Keratinocyte (primary cell): Measurements from ENCODE around the gene ZFP62. TPM values are rescaled to one million over a fixed set of nuclear protein-coding genes. Genes with fewer than 3 reads are reported as not detected.
"Not testable (repeated sequence)": the region's sequence is repeated elsewhere in the genome, so short reads cannot be mapped to it uniquely, and the experiment has no call there.

Experiments
- DNase-seq: peaks from one replicate; pipeline ENCODE4 v3.0.0-alpha.2; 2011; ENCODE audit warnings: low read depth, missing footprints, low spot score
- FAIRE-seq: peaks from 2 replicates; lab custom pipeline; 2011; peaks lifted over from hg19 to GRCh38; lab: Jason Lieb, UNC
- H2AFZ ChIP-seq: 2 replicates; pipeline ENCODE4 v1.6.0; 2012; ENCODE audit warnings: low read length, control low read depth, inconsistent platforms; ENCODE audit not compliant: control insufficient read depth
- H3K27ac ChIP-seq: 2 replicates; pipeline ENCODE4 v1.5.1; 2011; ENCODE audit warnings: low read length; ENCODE audit not compliant: control insufficient read depth, insufficient read depth
- H3K27me3 ChIP-seq: 3 replicates; pipeline ENCODE4 v1.6.0; 2011; ENCODE audit warnings: low read length; ENCODE audit not compliant: control insufficient read depth, insufficient read depth; ENCODE audit errors: extremely low read depth
- H3K36me3 ChIP-seq, 2 experiments: 2 replicates in 1 of 2; 3 replicates in 1 of 2; pipeline ENCODE4 v1.5.1; 2011; ENCODE audit warnings: low read length in 2 of 2, mild to moderate bottlenecking in 1 of 2; ENCODE audit not compliant: control insufficient read depth in 2 of 2, insufficient read depth in 2 of 2; ENCODE audit errors: extremely low read depth in 1 of 2
- H3K4me1 ChIP-seq: 3 replicates; pipeline ENCODE4 v1.5.1; 2011; ENCODE audit warnings: low read length; ENCODE audit not compliant: control insufficient read depth, insufficient read depth; ENCODE audit errors: extremely low read depth
- H3K4me2 ChIP-seq: 3 replicates; pipeline ENCODE4 v1.6.0; 2011; ENCODE audit warnings: low read depth, low read length; ENCODE audit not compliant: control insufficient read depth, insufficient read depth; ENCODE audit errors: extremely low read depth
- H3K4me3 ChIP-seq, 3 experiments: fragments of 200-600 bp in 1 of 3; sonication (generic) in 1 of 3; 2 replicates in 2 of 3; 3 replicates in 1 of 3; pipeline ENCODE4 v1.5.1; 2011 to 2016; ENCODE audit warnings: low read length in 3 of 3, mild to moderate bottlenecking in 3 of 3, control low read depth in 2 of 3, inconsistent platforms in 1 of 3, low read depth in 1 of 3, mixed read lengths in 1 of 3, mixed run types in 1 of 3, moderate library complexity in 1 of 3; ENCODE audit not compliant: control insufficient read depth in 2 of 3, insufficient read depth in 2 of 3; ENCODE audit errors: extremely low read depth in 1 of 3
- H3K79me2 ChIP-seq: 2 replicates; pipeline ENCODE4 v1.6.0; 2012; ENCODE audit warnings: low read length; ENCODE audit not compliant: control insufficient read depth, insufficient read depth
- H3K9ac ChIP-seq: 3 replicates; pipeline ENCODE4 v1.6.0; 2011; ENCODE audit warnings: low read length; ENCODE audit not compliant: control insufficient read depth, insufficient read depth; ENCODE audit errors: extremely low read depth
- H3K9me1 ChIP-seq: 3 replicates; pipeline ENCODE4 v1.6.0; 2011; ENCODE audit warnings: low read length; ENCODE audit not compliant: control insufficient read depth, insufficient read depth; ENCODE audit errors: extremely low read depth
- H3K9me3 ChIP-seq: 2 replicates; pipeline ENCODE4 v1.5.1; 2012; ENCODE audit warnings: low read depth, low read length; ENCODE audit not compliant: control insufficient read depth
- H4K20me1 ChIP-seq: 3 replicates; pipeline ENCODE4 v1.6.0; 2011; ENCODE audit warnings: low read length; ENCODE audit not compliant: control insufficient read depth, insufficient read depth; ENCODE audit errors: extremely low read depth
- CTCF ChIP-seq, 3 experiments: IDR thresholded peaks in 1 of 3; conservative IDR thresholded peaks in 1 of 3; optimal IDR thresholded peaks in 1 of 3; 2 replicates in 2 of 3; 3 replicates in 1 of 3; pipeline versions ENCODE3 to v1.5.1; 2011; ENCODE audit warnings: low read length in 3 of 3, mild to moderate bottlenecking in 3 of 3, moderate library complexity in 2 of 3, control low read depth in 1 of 3, inconsistent platforms in 1 of 3; ENCODE audit not compliant: insufficient read depth in 2 of 3; ENCODE audit errors: extremely low read depth in 1 of 3
- EZH2 ChIP-seq: IDR thresholded peaks from one replicate; pipeline ENCODE4 v1.6.1; 2012; ENCODE audit warnings: inconsistent platforms, mild to moderate bottlenecking, low read length, moderate library complexity
- dilution Hi-C: fragments of 300-500 bp; cut with MboI; formaldehyde crosslinking; loops from one replicate; pipeline ENCODE4 v1.7.0; 2020; ENCODE audit warnings: low sequenced_read_pairs; ENCODE audit not compliant: extremely low pct_ligation_motif_present
- polyA plus RNA-seq, 5 experiments: library from polyadenylated mRNA; depleted of rRNA in 3 of 5; stranded (reverse) in 3 of 5; stranded (forward) in 1 of 5; unstranded in 1 of 5; fragments of >200 nt; gene quantifications; 1 replicate in 1 of 5; 2 replicates in 3 of 5; 3 replicates in 1 of 5; pipeline versions ENCODE4 v1.2.1 to v1.2.3, GENCODE V29; 2011 to 2012; ENCODE audit warnings: missing spikeins in 2 of 5, low read depth in 1 of 5, low replicate concordance in 1 of 5

The ZFP62 gene
- polyA plus RNA-seq, 1 donor (not counting 4 experiments of a cell fraction or from before 2014, with no cell fraction given): 21.5 TPM

GRCh38 chr5:180830253-180831138 is 30.6 kb downstream of the ZFP62 start:
- dilution Hi-C loops: no loop called here
- H3K9ac ChIP-seq: peak overlapping the region; percentile 86
- H3K27me3 ChIP-seq: no peaks in the 10 kb centered on the region
- H3K27ac ChIP-seq: peak overlapping the region; percentile 76
- H3K4me1 ChIP-seq: peaks cover 31% of the 10 kb centered on the region
- DNase-seq: peak; percentile 4
- FAIRE-seq: no peak
- H3K36me3 ChIP-seq: peaks cover 0 to 8% of the 10 kb centered on the region in 2 experiments
- H3K4me2 ChIP-seq: peak overlapping the region; percentile 93
- no peaks in the 10 kb centered on the region for H4K20me1 ChIP-seq
- TF ChIP-seq CTCF (optimal IDR thresholded peaks at IDR 0.05 in 1 of 3, IDR thresholded peaks at IDR 0.05 in 1 of 3, conservative IDR thresholded peaks at IDR 0.05 in 1 of 3; ENCODE audit: extremely low read depth in 1 of 3, insufficient read depth in 2 of 3, low read length in 3 of 3) (no peak), EZH2 (no peak)
- H3K79me2 ChIP-seq: peaks cover 6% of the 10 kb centered on the region
- H3K9me3 ChIP-seq: no peaks in the 10 kb centered on the region
- peaks cover 5% of the 10 kb centered on the region for H3K9me1 ChIP-seq
- H2AFZ ChIP-seq: peak overlapping the region; percentile 78
- peak overlapping the region; percentile 62 to 72 (median 65) for H3K4me3 ChIP-seq

GRCh38 chr5:180829726-180830125 is 31.4 kb downstream of the ZFP62 start:
- Histone ChIP-seq H3K4me2 (no peak overlapping the region), H3K9me1 (peaks cover 5% of the 10 kb centered on the region), H3K9ac (no peak overlapping the region), H3K36me3 (peaks cover 0 to 3% of the 10 kb centered on the region in 2 experiments), H3K27ac (no peak overlapping the region), H3K4me1 (peaks cover 39% of the 10 kb centered on the region), H3K9me3 (no peaks in the 10 kb centered on the region), H2AFZ (no peak overlapping the region), H3K4me3 (peak overlapping the region in 1 of 3 experiments; percentile 72), H3K27me3 (no peaks in the 10 kb centered on the region), H3K79me2 (peaks cover 6% of the 10 kb centered on the region), H4K20me1 (no peaks in the 10 kb centered on the region)
- FAIRE-seq (no peak), DNase-seq (no peak)
- TF ChIP-seq EZH2 (no peak), CTCF (optimal IDR thresholded peaks at IDR 0.05 in 1 of 3, IDR thresholded peaks at IDR 0.05 in 1 of 3, conservative IDR thresholded peaks at IDR 0.05 in 1 of 3; ENCODE audit: extremely low read depth in 1 of 3, insufficient read depth in 2 of 3, low read length in 3 of 3) (no peak)
- dilution Hi-C loops: no loop called here

GRCh38 chr5:180828756-180829531 is 32.1 kb downstream of the ZFP62 start:
- dilution Hi-C loops, FAIRE-seq: not testable (repeated sequence)

More at GRCh38 chr5:180828756-180829531, 32.1 kb downstream of the ZFP62 start:
- H3K9me3 ChIP-seq, H3K9ac ChIP-seq, H3K4me3 ChIP-seq, H3K27me3 ChIP-seq, H3K79me2 ChIP-seq, H3K9me1 ChIP-seq, H3K4me2 ChIP-seq, H4K20me1 ChIP-seq, H3K27ac ChIP-seq, DNase-seq, H2AFZ ChIP-seq, H3K36me3 ChIP-seq: not testable (repeated sequence)
- H3K4me1 ChIP-seq: peaks cover 42% of the 10 kb centered on the region
